T-cell (primary cell): ENCODE data around the gene TYROBP. TPM values are rescaled to one million over a fixed set of nuclear protein-coding genes. Genes with fewer than 3 reads are reported as not detected.
"Not testable (repeated sequence)": the region's sequence is repeated elsewhere in the genome, so short reads cannot be mapped to it uniquely, and the experiment has no call there.

ENCODE experiments used
- ATAC-seq, 4 experiments: fragments of 200-7000 bp in 3 of 4; fragments of 150-1000 bp in 1 of 4; cut with Tn5 transposase; replicated peaks in 1 of 4; 1 replicate in 3 of 4; 2 replicates in 1 of 4; pipeline ENCODE4 v1.10.0; 2021; ENCODE audit warnings: moderate library complexity in 3 of 4, mild to moderate bottlenecking in 2 of 4, moderate number of reproducible peaks in 1 of 4
- CTCF ChIA-PET, 2 donors: fragments of 300-600 bp; sonication (Branson Sonifier 250); formaldehyde crosslinking; loops; one replicate each; lab custom pipeline; 2022; ENCODE audit warnings: antibody characterized with exemption in 2 of 2; lab: Charles Lee
- POLR2A ChIA-PET, 2 donors: fragments of 300-600 bp; sonication (Branson Sonifier 250); formaldehyde crosslinking; loops; one replicate each; lab custom pipeline; 2022; ENCODE audit warnings: antibody characterized with exemption in 2 of 2; lab: Charles Lee
- DNase-seq, 35 experiments: peaks; one replicate each; pipeline versions ENCODE4 v3.0.0 to v3.0.0-alpha.2; 2013 to 2023
- H3K27ac ChIP-seq: one replicate; pipeline ENCODE4 v1.5.1; 2013; ENCODE audit warnings: low read length
- H3K27me3 ChIP-seq, 2 experiments: replicated peaks in 1 of 2; 1 replicate in 1 of 2; 2 replicates in 1 of 2; pipeline versions ENCODE4 v1.6.1 to v1.7.0; 2013; ENCODE audit warnings: low read length in 1 of 2, mixed read lengths in 1 of 2; ENCODE audit not compliant: control insufficient read depth in 2 of 2, insufficient read depth in 2 of 2; ENCODE audit errors: extremely low read depth in 1 of 2
- H3K36me3 ChIP-seq, 2 donors: 1 replicate in 1 of 2; 2 replicates in 1 of 2; pipeline versions ENCODE4 v1.6.1 to v1.7.0; 2013; ENCODE audit warnings: low read length in 1 of 2; ENCODE audit not compliant: control insufficient read depth in 2 of 2, insufficient read depth in 1 of 2; ENCODE audit errors: extremely low read depth in 1 of 2
- H3K4me1 ChIP-seq, 2 experiments: 1 replicate in 1 of 2; 2 replicates in 1 of 2; pipeline versions ENCODE4 v1.6.1 to v1.7.0; 2013; ENCODE audit warnings: low read length in 2 of 2, mixed read lengths in 1 of 2; ENCODE audit not compliant: insufficient read depth in 2 of 2, control insufficient read depth in 1 of 2; ENCODE audit errors: extremely low read depth in 1 of 2
- H3K4me3 ChIP-seq, 2 donors: 1 replicate in 1 of 2; 2 replicates in 1 of 2; pipeline versions ENCODE4 v1.5.1 to v1.7.0; 2013; ENCODE audit warnings: mild to moderate bottlenecking in 2 of 2, low read length in 1 of 2, moderate library complexity in 1 of 2; ENCODE audit not compliant: control insufficient read depth in 1 of 2; ENCODE audit errors: extremely low read depth in 1 of 2
- H3K9me3 ChIP-seq: 2 replicates; pipeline ENCODE4 v1.7.0; 2013
- H3K27ac Mint-ChIP-seq, 2 donors: one replicate each; pipeline ENCODE4 v1.8.0; 2020 to 2021; ENCODE audit warnings: mild to moderate bottlenecking in 2 of 2, mixed read lengths in 2 of 2
- H3K27me3 Mint-ChIP-seq, 2 donors: one replicate each; pipeline ENCODE4 v1.8.0; 2021 to 2022; ENCODE audit warnings: mixed read lengths in 2 of 2
- H3K36me3 Mint-ChIP-seq: one replicate; pipeline ENCODE4 v1.8.0; 2021; ENCODE audit warnings: mixed read lengths
- H3K4me1 Mint-ChIP-seq, 3 donors: one replicate each; pipeline ENCODE4 v1.8.0; 2020 to 2022; ENCODE audit warnings: mixed read lengths in 3 of 3, mild to moderate bottlenecking in 1 of 3
- H3K4me3 Mint-ChIP-seq, 3 donors: one replicate each; pipeline ENCODE4 v1.8.0; 2020 to 2022; ENCODE audit warnings: mild to moderate bottlenecking in 3 of 3, mixed read lengths in 3 of 3, moderate library complexity in 3 of 3
- H3K9me3 Mint-ChIP-seq, 3 donors: one replicate each; pipeline ENCODE4 v1.8.0; 2020 to 2022; ENCODE audit warnings: mixed read lengths in 3 of 3
- WGBS: methylation state at CpG from one replicate; pipeline ENCODE4 v1.1.5; 2013; ENCODE audit warnings: missing lambda C conversion rate; ENCODE audit not compliant: insufficient coverage; 5-methylcytosine and 5-hydroxymethylcytosine counted together
- total RNA-seq, 35 experiments: library from RNA in 6 of 35; stranded (reverse) in 6 of 35; fragments of 120-200 nt in 1 of 35; gene quantifications; one replicate each; pipeline versions ENCODE4 v1.2.1 to v1.2.4 and lab custom pipeline; 2013 to 2026

The TYROBP gene
- 1 to 10 TPM; 2.3 to 7.0 (median 2.9) TPM for total RNA-seq
- 12.8 TPM for total RNA-seq (2013)
- 0 to 29.4 (median 0.66) reads per million in 29 experiments for total RNA-seq (lab: John Stamatoyannopoulos, UW)

DNA sequence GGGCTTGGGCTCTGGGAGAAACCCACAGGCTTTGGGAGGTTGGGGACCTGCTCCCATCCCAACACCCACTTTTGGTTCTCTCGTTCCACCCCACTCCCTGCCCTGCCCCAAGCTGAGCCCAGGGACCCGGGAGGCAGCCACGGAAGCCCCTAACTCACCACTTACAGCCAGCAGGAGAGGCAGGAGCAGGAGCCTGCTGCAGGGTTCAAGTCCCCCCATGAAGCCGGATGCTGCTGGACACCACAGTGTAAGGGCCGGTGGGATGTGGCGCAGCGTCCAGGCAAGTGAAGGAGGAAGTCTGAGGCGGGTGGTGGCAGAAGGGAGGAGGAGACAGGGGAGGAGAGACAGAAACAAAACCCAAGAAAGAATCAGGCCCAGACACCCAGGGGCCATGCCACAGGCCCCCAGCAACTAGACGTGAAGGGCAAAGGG is at the start of gene TYROBP:
TSS of gene TYROBP (minus strand) at position 286 of the 432 bp plus-strand sequence. CDS start at position 219, 67 bp downstream.
- Mint-ChIP-seq H3K4me1 (peaks cover 44 to 55% (median 51%) of the 10 kb centered on the region in 3 donors), H3K36me3 (no peaks in the 10 kb centered on the region), H3K27ac (peak within 1 kb of the TSS; percentile 72 to 81), H3K9me3 (no peaks in the 10 kb centered on the region), H3K4me3 (peak within 1 kb of the TSS in 2 of 3 donors; percentile 51 to 57), H3K27me3 (no peaks in the 10 kb centered on the region)
- H3K27ac ChIP-seq = peak within 1 kb of the TSS; percentile 47
- no peaks in the 10 kb centered on the region for H3K27me3 ChIP-seq
- DNase-seq = no peak
- 69% methylated on average over 7 of the region's 9 CpGs for WGBS
- peak within 1 kb of the TSS in 1 of 2 donors; percentile 14 for H3K4me3 ChIP-seq
- H3K36me3 ChIP-seq = no peaks in the 10 kb centered on the region
- H3K4me1 ChIP-seq = peaks cover 16 to 61% of the 10 kb centered on the region in 2 experiments
- H3K9me3 ChIP-seq = no peaks in the 10 kb centered on the region
- ChIA-PET CTCF (no interaction called here), POLR2A (no interaction called here)
- no peak for ATAC-seq

DNA sequence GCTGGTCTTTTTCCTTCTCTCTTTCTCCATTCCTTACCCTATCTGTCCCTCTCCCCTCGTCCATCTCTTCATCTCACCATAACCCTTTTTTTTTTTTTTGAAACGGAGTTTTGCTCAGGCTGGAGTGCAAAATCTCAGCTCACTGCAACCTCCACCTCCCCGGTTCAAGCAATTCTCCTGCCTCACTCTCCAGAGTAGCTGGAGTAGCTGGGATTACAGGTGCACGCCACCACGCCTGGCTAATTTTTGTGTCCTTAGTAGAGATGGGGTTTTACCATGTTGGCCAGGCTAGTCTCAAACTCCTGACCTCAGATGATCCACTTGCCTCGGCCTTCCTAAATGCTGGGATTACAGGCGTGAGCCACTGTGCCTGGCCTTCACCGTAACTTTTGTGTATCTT is 49.3 kb upstream of the TYROBP start:
- POLR2A ChIA-PET = interaction anchor here in 1 of 2 donors (0.7 kb wide), 1 partner anchor 1085 kb away, joined by 5 read pairs; no protein-coding TSS in a partner anchor
- H3K27ac ChIP-seq = not testable (repeated sequence)

DNA sequence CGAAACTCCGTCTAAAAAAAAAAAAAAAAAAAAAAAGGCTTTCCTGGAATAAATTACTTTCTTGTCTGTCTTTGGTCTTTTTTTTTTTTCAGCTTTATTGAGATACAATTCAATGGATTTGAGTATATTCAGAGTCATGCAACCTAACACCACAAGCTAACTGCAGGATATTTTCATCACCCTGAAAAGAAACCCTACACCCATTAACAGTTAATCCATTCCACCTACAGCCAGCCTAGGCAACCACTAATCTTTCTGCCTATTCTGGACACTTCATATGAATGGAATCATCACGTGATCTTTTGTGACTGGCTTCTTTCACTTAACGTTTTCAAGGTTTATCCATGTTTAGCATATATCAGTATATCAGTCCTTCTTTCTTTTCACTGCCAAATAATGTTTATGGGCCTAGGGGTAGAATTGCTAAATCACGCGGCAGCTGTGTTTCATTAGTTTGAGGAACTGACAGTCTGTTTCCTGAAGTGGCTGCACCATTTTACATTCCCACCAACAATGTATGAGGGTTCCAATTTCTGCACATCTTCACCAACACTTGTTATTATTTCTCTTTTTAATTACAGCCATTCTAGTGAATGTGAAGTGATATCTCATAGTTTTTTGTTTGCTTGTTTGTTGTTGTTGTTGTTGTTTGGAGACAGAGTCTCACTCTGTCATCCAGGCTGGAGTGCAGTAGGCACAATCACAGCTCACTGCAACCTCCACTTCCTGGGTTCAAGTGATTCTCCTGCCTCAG is 48.0 kb upstream of the TYROBP start:
- Mint-ChIP-seq H3K27ac (peak overlapping the region; percentile 86), H3K4me1 (peaks cover 59 to 84% (median 72%) of the 10 kb centered on the region in 3 donors), H3K27me3 (no peaks in the 10 kb centered on the region), H3K9me3 (no peaks in the 10 kb centered on the region), H3K36me3 (no peaks in the 10 kb centered on the region), H3K4me3 (peak overlapping the region in 1 of 3 donors; percentile 80)
- no CpG with 5 or more reads among the region's 6 CpGs for WGBS
- peaks cover 3 to 4% of the 10 kb centered on the region in 2 experiments for H3K27me3 ChIP-seq
- CTCF ChIA-PET = no interaction called here
- peaks cover 22 to 68% of the 10 kb centered on the region in 2 experiments for H3K4me1 ChIP-seq
- H3K27ac ChIP-seq = no peak overlapping the region
- POLR2A ChIA-PET = no interaction called here
- H3K9me3 ChIP-seq = no peaks in the 10 kb centered on the region
- no peak for DNase-seq
- H3K4me3 ChIP-seq = no peak overlapping the region
- H3K36me3 ChIP-seq = no peaks in the 10 kb centered on the region
- ATAC-seq = no peak

More for the DNA sequence above, 49.3 kb upstream of the TYROBP start:
- not testable (repeated sequence) for H3K9me3 ChIP-seq, H3K9me3 Mint-ChIP-seq, H3K36me3 Mint-ChIP-seq, H3K4me3 ChIP-seq, H3K27me3 ChIP-seq, H3K36me3 ChIP-seq, ATAC-seq, H3K27me3 Mint-ChIP-seq, DNase-seq
- Mint-ChIP-seq H3K4me1 (peaks cover 54 to 70% (median 61%) of the 10 kb centered on the region in 3 donors), H3K27ac (peak overlapping the region; percentile 86), H3K4me3 (peak overlapping the region in 2 of 3 donors; percentile 28 to 80)
- WGBS = 95% methylated on average over 6 of the region's 8 CpGs
- CTCF ChIA-PET = interaction anchor here in 1 of 2 donors (0.6 kb wide), 1 partner anchor 57 kb away, joined by 4 read pairs; the partner anchor contains the start of gene ALKBH6
- H3K4me1 ChIP-seq = peaks cover 22 to 58% of the 10 kb centered on the region in 2 experiments

DNA sequence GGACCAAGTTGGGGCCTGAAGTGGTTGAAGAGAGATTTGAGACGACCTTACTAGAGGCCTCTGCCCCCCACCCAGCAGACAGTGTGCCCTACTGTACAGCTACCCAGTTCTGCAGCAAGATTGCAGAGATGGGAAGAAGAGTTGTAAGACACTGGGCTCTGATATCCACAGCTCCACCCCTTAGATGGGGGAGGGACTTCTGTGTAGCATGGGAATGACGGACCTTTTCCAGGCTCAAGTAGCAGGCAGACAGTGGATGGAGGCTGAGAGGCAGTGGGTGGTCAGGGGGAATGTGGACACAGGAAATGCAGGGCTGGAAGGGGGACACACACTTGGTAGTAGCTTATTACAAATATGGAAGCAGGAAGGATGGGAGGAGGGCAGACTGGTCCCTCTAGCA is 41.0 kb upstream of the TYROBP start:
- peak overlapping the region; percentile 82 to 96 for H3K27ac Mint-ChIP-seq
- POLR2A ChIA-PET = interaction anchor here in 1 of 2 donors (0.6 kb wide), 1 partner anchor 9 kb away, joined by 3 read pairs; no protein-coding TSS in a partner anchor
- DNase-seq = no peak
- Histone ChIP-seq H3K27me3 (no peaks in the 10 kb centered on the region), H3K4me3 (no peak overlapping the region), H3K9me3 (no peaks in the 10 kb centered on the region), H3K4me1 (peaks cover 6 to 60% of the 10 kb centered on the region in 2 experiments), H3K27ac (no peak overlapping the region), H3K36me3 (peaks cover 0 to 4% of the 10 kb centered on the region in 2 donors)
- ATAC-seq = no peak
- no peaks in the 10 kb centered on the region for H3K9me3 Mint-ChIP-seq
- CTCF ChIA-PET = interaction anchor here in 1 of 2 donors (0.9 kb wide), 1 partner anchor 10 kb away, joined by 4 read pairs; no protein-coding TSS in a partner anchor
- WGBS = 86% methylated on average over 1 of the region's 2 CpGs
- H3K4me3 Mint-ChIP-seq = no peak overlapping the region
- peaks cover 52 to 74% (median 63%) of the 10 kb centered on the region in 3 donors for H3K4me1 Mint-ChIP-seq
- no peaks in the 10 kb centered on the region for H3K27me3 Mint-ChIP-seq
- H3K36me3 Mint-ChIP-seq = peaks cover 2% of the 10 kb centered on the region

DNA sequence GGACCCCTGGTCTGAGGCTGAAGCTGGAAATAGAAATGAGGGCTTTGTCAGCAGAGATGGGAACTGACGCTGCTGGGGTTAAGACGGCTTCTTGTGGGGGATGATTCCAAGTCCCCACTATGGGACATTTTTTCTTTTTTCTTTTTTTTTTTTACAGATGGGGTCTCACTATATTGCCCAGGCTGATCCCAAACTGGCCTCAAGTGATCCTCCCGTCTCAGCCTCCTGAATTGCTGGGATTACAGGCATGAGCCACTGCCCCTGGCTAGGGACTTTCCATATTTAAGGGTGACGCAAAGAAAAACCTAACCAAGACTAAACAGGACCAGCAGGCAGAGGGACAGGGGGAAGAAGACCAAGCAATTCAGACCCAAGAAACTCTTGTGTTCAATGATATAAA is 38.1 kb upstream of the TYROBP start:
- Histone ChIP-seq H3K9me3 (no peaks in the 10 kb centered on the region), H3K36me3 (peaks cover 5 to 7% of the 10 kb centered on the region in 2 donors), H3K27me3 (no peaks in the 10 kb centered on the region), H3K4me1 (peaks cover 0 to 34% of the 10 kb centered on the region in 2 experiments), H3K27ac (no peak overlapping the region), H3K4me3 (no peak overlapping the region)
- ChIA-PET CTCF (interaction anchor here (0.5 to 0.8 kb wide), 3 partner anchors 31 to 207 kb away, joined by 4 to 7 read pairs (median 5); partner anchors contain the start of gene LIN37 (in 1 of the 2)), POLR2A (no interaction called here)
- H3K4me3 Mint-ChIP-seq = no peak overlapping the region
- DNase-seq (no peak), ATAC-seq (no peak)
- H3K27me3 Mint-ChIP-seq = no peaks in the 10 kb centered on the region
- H3K36me3 Mint-ChIP-seq = peaks cover 13% of the 10 kb centered on the region
- 86% methylated on average over 1 of the region's 4 CpGs for WGBS
- peaks cover 38 to 61% (median 45%) of the 10 kb centered on the region in 3 donors for H3K4me1 Mint-ChIP-seq
- peak overlapping the region; percentile 64 to 74 for H3K27ac Mint-ChIP-seq
- no peaks in the 10 kb centered on the region for H3K9me3 Mint-ChIP-seq

DNA sequence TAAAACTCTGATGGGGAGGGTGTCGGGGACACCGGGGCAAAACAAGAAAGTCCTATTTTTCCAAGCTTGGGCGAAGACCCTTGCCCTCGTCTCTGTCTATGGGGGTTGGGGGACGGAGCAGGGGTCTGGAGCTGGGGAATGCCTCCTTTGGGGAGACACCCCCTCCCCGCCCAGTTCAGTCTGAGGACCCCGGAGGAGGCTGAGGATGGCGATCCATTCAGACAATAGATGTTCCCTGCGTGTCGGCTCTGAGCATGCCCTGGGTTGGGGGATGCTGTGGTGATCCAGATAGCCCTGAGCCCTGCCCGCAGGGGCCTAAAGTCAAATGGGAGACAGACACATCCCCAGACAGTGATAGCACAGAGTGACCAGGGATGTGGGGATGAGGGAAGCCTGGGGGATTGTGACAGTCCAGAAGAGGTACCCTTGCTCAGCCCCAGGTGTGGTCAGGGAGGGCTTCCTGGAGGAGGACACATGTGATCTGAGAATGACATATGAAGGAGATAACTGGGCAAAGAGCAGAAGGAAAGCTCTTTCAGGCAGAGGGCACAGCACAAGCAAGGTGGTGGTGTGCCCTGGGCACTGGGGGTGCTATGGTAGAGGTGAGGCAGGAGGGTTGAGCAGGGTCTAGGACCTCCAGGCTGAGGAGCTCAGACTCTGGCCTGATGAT is 37.2 kb upstream of the TYROBP start:
- no peaks in the 10 kb centered on the region for H3K9me3 Mint-ChIP-seq
- peaks cover 7 to 8% of the 10 kb centered on the region in 2 donors for H3K36me3 ChIP-seq
- H3K27ac ChIP-seq = no peak overlapping the region
- no peak for DNase-seq
- H3K4me1 ChIP-seq = peaks cover 0 to 24% of the 10 kb centered on the region in 2 experiments
- H3K4me3 Mint-ChIP-seq = no peak overlapping the region
- CTCF ChIA-PET = no interaction called here
- peak overlapping the region; percentile 34 to 64 for H3K27ac Mint-ChIP-seq
- 85% methylated on average over 4 of the region's 11 CpGs for WGBS
- no peaks in the 10 kb centered on the region for H3K27me3 ChIP-seq
- peaks cover 34 to 58% (median 40%) of the 10 kb centered on the region in 3 donors for H3K4me1 Mint-ChIP-seq
- ATAC-seq = no peak
- POLR2A ChIA-PET = no interaction called here
- H3K4me3 ChIP-seq = no peak overlapping the region
- H3K36me3 Mint-ChIP-seq = peaks cover 21% of the 10 kb centered on the region
- no peaks in the 10 kb centered on the region for H3K27me3 Mint-ChIP-seq
- H3K9me3 ChIP-seq = no peaks in the 10 kb centered on the region
